ENCODE data around the gene DMGDH. TPM values are rescaled to one million over a fixed set of nuclear protein-coding genes. Genes with fewer than 3 reads are reported as not detected.

Gene DMGDH
- total and polyA plus RNA-seq, 2 donors (not counting 3 experiments of a cell fraction or from before 2014, with no cell fraction given) = 0.11 TPM; not detected in 1

GRCh38 chr5:78993165-78993564 lies 76.3 kb downstream of the DMGDH start:
- no peaks in the 10 kb centered on the region for H4K20me1 ChIP-seq (replicated peaks; ENCODE audit: control insufficient read depth, extremely low read depth, insufficient read depth, low read length)
- no peak overlapping the region for H3K4me3 ChIP-seq (replicated peaks in 1 of 3; ENCODE audit: insufficient read depth in 1 of 3, low read depth in 1 of 3, low read length in 3 of 3)
- FAIRE-seq = no peak
- no peaks in the 10 kb centered on the region for H3K79me2 ChIP-seq (ENCODE audit: control insufficient read depth, insufficient read depth, low read length)
- H3K27me3 ChIP-seq (ENCODE audit: control insufficient read depth in 2 of 2, insufficient read depth in 2 of 2, low read length in 2 of 2) = peaks cover 2 to 4% of the 10 kb centered on the region in 2 experiments
- intact Hi-C loops (cut with micrococcal nuclease) (no loop called here), dilution Hi-C loops (cut with MboI; ENCODE audit: extremely low pct_ligation_motif_present, low sequenced_read_pairs) (no loop called here)
- TF ChIP-seq, protein P1, sequence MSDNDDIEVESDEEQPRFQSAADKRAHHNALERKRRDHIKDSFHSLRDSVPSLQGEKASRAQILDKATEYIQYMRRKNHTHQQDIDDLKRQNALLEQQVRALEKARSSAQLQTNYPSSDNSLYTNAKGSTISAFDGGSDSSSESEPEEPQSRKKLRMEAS (IDR thresholded peaks at IDR 0.05; ENCODE audit: insufficient read depth, insufficient read length) = no peak
- TF ChIP-seq FOS (IDR thresholded peaks at IDR 0.05; ENCODE audit: borderline replicate concordance, insufficient read depth, low read length) (no peak), POLR2AphosphoS5 (IDR thresholded peaks at IDR 0.05; ENCODE audit: insufficient read depth, low read depth, low read length) (no peak), EZH2 (IDR thresholded peaks at IDR 0.05; ENCODE audit: borderline replicate concordance, low read depth, low read length, severe bottlenecking) (no peak), POLR2A (IDR thresholded peaks at IDR 0.05; ENCODE audit: low read depth, low read length) (no peak), JUN (IDR thresholded peaks at IDR 0.05; ENCODE audit: borderline replicate concordance, insufficient read depth, insufficient read length, low read depth) (no peak), MYC (IDR thresholded peaks at IDR 0.05; ENCODE audit: low read depth, low read length) (no peak)
- POLR2A ChIA-PET = no interaction called here
- no peak overlapping the region for H3K27ac ChIP-seq (ENCODE audit: insufficient read depth, low read depth, low read length)
- no peaks in the 10 kb centered on the region for H3K9me1 ChIP-seq (replicated peaks; ENCODE audit: control insufficient read depth, extremely low read depth, insufficient read depth, low read length)
- no peak overlapping the region for H3K4me2 ChIP-seq (ENCODE audit: insufficient read depth, low read length)
- no TSS peak for BruUV-seq (replicated peaks)
- CTCF ChIA-PET = interaction anchor here (1.6 kb wide), 1 partner anchor 32 kb away, joined by 5 read pairs; no protein-coding TSS in a partner anchor
- H3K9ac ChIP-seq (replicated peaks; ENCODE audit: extremely low read depth, insufficient read depth, low read length) = no peak overlapping the region
- H2AFZ ChIP-seq (ENCODE audit: low read depth, low read length) = no peak overlapping the region
- H3K4me1 ChIP-seq (ENCODE audit: control insufficient read depth, extremely low read depth, insufficient read depth, low read length) = no peaks in the 10 kb centered on the region
- H3K9me3 ChIP-seq (replicated peaks; ENCODE audit: control insufficient read depth, insufficient read depth, low read length) = no peaks in the 10 kb centered on the region
- no peak for DNase-seq (ENCODE audit: low read depth, low spot score)
- no peaks in the 10 kb centered on the region for H3K36me3 ChIP-seq (ENCODE audit: control insufficient read depth in 2 of 2, extremely low read depth in 1 of 2, insufficient read depth in 2 of 2, low read length in 2 of 2)

DNA sequence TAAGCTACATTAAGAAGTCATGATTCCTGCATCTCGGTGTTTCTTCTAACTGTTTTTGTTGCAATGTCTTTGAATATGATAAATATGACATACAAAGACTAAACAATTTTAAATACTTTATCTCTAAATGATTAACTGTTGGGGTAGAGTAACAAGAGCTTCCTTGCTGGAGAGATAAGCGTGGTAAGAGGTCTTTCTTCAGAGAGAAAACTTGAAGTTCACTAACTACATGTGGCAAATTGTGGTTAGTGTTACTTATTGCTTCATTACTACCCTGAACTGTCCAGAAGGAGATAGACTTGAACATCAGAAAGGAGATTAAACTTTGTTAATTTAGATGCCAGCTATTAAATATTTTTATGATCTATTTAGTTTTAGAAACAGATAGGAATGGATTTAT lies 77.3 kb downstream of the DMGDH start:
- dilution Hi-C loops (cut with MboI; ENCODE audit: extremely low pct_ligation_motif_present, low sequenced_read_pairs) (no loop called here), intact Hi-C loops (cut with micrococcal nuclease) (no loop called here)
- H3K36me3 ChIP-seq (ENCODE audit: control insufficient read depth in 2 of 2, extremely low read depth in 1 of 2, insufficient read depth in 2 of 2, low read length in 2 of 2) = no peaks in the 10 kb centered on the region
- no peak overlapping the region for H3K4me3 ChIP-seq (replicated peaks in 1 of 3; ENCODE audit: insufficient read depth in 1 of 3, low read depth in 1 of 3, low read length in 3 of 3)
- peaks cover 0 to 4% of the 10 kb centered on the region in 2 experiments for H3K27me3 ChIP-seq (ENCODE audit: control insufficient read depth in 2 of 2, insufficient read depth in 2 of 2, low read length in 2 of 2)
- H3K9me3 ChIP-seq (replicated peaks; ENCODE audit: control insufficient read depth, insufficient read depth, low read length) = no peaks in the 10 kb centered on the region
- H3K4me2 ChIP-seq (ENCODE audit: insufficient read depth, low read length) = no peak overlapping the region
- ChIA-PET CTCF (interaction anchor here (1.3 to 1.6 kb wide), 2 partner anchors 33 to 93 kb away, joined by 5 read pairs; no protein-coding TSS in a partner anchor), POLR2A (no interaction called here)
- no peak overlapping the region for H3K27ac ChIP-seq (ENCODE audit: insufficient read depth, low read depth, low read length)
- no peaks in the 10 kb centered on the region for H3K4me1 ChIP-seq (ENCODE audit: control insufficient read depth, extremely low read depth, insufficient read depth, low read length)
- H3K9ac ChIP-seq (replicated peaks; ENCODE audit: extremely low read depth, insufficient read depth, low read length) = no peak overlapping the region
- no peak for FAIRE-seq
- TF ChIP-seq POLR2AphosphoS5 (IDR thresholded peaks at IDR 0.05; ENCODE audit: insufficient read depth, low read depth, low read length) (no peak), GATA2 (IDR thresholded peaks at IDR 0.05; ENCODE audit: insufficient read depth, insufficient read length, low read depth, low read length) (no peak), POLR2A (IDR thresholded peaks at IDR 0.05; ENCODE audit: low read depth, low read length) (no peak), JUN (IDR thresholded peaks at IDR 0.05; ENCODE audit: borderline replicate concordance, insufficient read depth, insufficient read length, low read depth) (no peak)
- TF ChIP-seq, protein P1 (IDR thresholded peaks at IDR 0.05; ENCODE audit: insufficient read depth, insufficient read length) = no peak
- no peak overlapping the region for H2AFZ ChIP-seq (ENCODE audit: low read depth, low read length)
- no peaks in the 10 kb centered on the region for H3K9me1 ChIP-seq (replicated peaks; ENCODE audit: control insufficient read depth, extremely low read depth, insufficient read depth, low read length)
- H3K79me2 ChIP-seq (ENCODE audit: control insufficient read depth, insufficient read depth, low read length) = no peaks in the 10 kb centered on the region
- no peaks in the 10 kb centered on the region for H4K20me1 ChIP-seq (replicated peaks; ENCODE audit: control insufficient read depth, extremely low read depth, insufficient read depth, low read length)
- DNase-seq (ENCODE audit: low read depth, low spot score) = no peak
- BruUV-seq (replicated peaks) = no TSS peak
